Heart right ventricle (tissue), 16 donors: Measurements from ENCODE around the gene LOXL3. TPM values are rescaled to one million over a fixed set of nuclear protein-coding genes. Genes with fewer than 3 reads are reported as not detected.
A peak's percentile ranks its signal among the peaks of the same experiment; 100 is the strongest.

Source experiments
- ATAC-seq, 8 donors: fragments of 200-7000 bp; cut with Tn5 transposase; one replicate each; pipeline ENCODE4 v1.9.1; 2020; ENCODE audit warnings: mild to moderate bottlenecking in 8 of 8, moderate library complexity in 8 of 8, moderate number of reproducible peaks in 1 of 8
- DNase-seq, 2 donors: peaks; one replicate each; pipeline ENCODE4 v3.0.0-alpha.2; 2020
- H3K27ac ChIP-seq, 10 donors: fragments of 200-600 bp; sonication (generic) in 2 of 10; one replicate each; pipeline versions ENCODE4 v1.5.0 to v1.8.0; 2020 to 2022; ENCODE audit warnings: mild to moderate bottlenecking in 3 of 10
- H3K27me3 ChIP-seq, 7 donors: fragments of 200-600 bp; one replicate each; pipeline ENCODE4 v1.8.0; 2021 to 2022; ENCODE audit warnings: mild to moderate bottlenecking in 2 of 7
- H3K36me3 ChIP-seq, 9 donors: fragments of 200-600 bp; sonication (generic) in 1 of 9; one replicate each; pipeline versions ENCODE4 v1.5.0 to v1.8.0; 2020 to 2022; ENCODE audit warnings: mild to moderate bottlenecking in 2 of 9
- H3K4me1 ChIP-seq, 9 donors: fragments of 200-600 bp; sonication (generic) in 1 of 9; one replicate each; pipeline versions ENCODE4 v1.5.0 to v1.8.0; 2020 to 2022; ENCODE audit warnings: mild to moderate bottlenecking in 4 of 9
- H3K4me3 ChIP-seq, 10 donors: fragments of 200-600 bp; sonication (generic) in 2 of 10; one replicate each; pipeline versions ENCODE4 v1.5.0 to v1.8.0; 2020 to 2022; ENCODE audit warnings: mild to moderate bottlenecking in 7 of 10, moderate library complexity in 2 of 10
- H3K9me3 ChIP-seq, 11 donors: fragments of 200-600 bp in 10 of 11; sonication (generic) in 2 of 11; one replicate each; pipeline versions ENCODE4 v1.5.0 to v1.8.0; 2013 to 2022; ENCODE audit warnings: mild to moderate bottlenecking in 2 of 11, control low read depth in 1 of 11, moderate library complexity in 1 of 11
- WGBS, 2 donors: extraction: QIAGEN DNeasy Blood & Tissue Kit; methylation state at CpG; one replicate each; pipeline ENCODE4 v1.1.7; 2013; ENCODE audit warnings: inconsistent platforms in 1 of 2; 5-methylcytosine and 5-hydroxymethylcytosine counted together
- intact Hi-C, 10 donors: fragments of 100-400 bp; cut with DNase I; formaldehyde crosslinking; loops; one replicate each; pipeline versions ENCODE4 v1.11.1 to v1.14.2; 2022
- polyA plus RNA-seq, 2 donors: library from polyadenylated mRNA; stranded (reverse); fragments of 200-250 nt; gene quantifications; one replicate each; pipeline ENCODE4 v1.2.3, GENCODE V29; 2013
- total RNA-seq, 10 donors: library from RNA; stranded (reverse); fragmentation: NEBNext Ultra II Directional in 3 of 10; extraction: Animal tissue kit (Norgen Biotek cat#: 25700) in 3 of 10; gene quantifications; one replicate each; pipeline versions ENCODE4 v1.2.1 to v1.2.4, GENCODE V29; 2021 to 2023
- TF ChIP-seq, protein P1 (sequence below), 9 donors: fragments of 200-600 bp; sonication (generic) in 2 of 9; IDR thresholded peaks; one replicate each; pipeline versions ENCODE4 v1.5.0 to v1.8.0; 2021 to 2022; ENCODE audit warnings: antibody characterized with exemption in 9 of 9, mild to moderate bottlenecking in 5 of 9, moderate library complexity in 1 of 9
- donor health status: Arrhythmogenic right ventricular cardiomyopathy.
- donor health status: ischemic (EF 13 %, LVEDD 7.1; RV severe dilation, severe dysfunction).
- donor health status: healthy with polysubstance abuse.
- donor health status: DM: no; HTN: yes; CAD: no.
- donor health status: DM: no; HTN: no; CAD: no.
- donor health status: ischemic (EF 25% LVEDD 6.9; RV normal size, moderate dysfunction).
- donor health status: ischemic (EF 25% LVEDD 5.7; RV mildly dilated, moderate dysfunction).
- donor health status: healthy.
- donor health status: DM: yes; HTN: yes; CAD: no.
- donor health status: Ischemic cardiomyopathy.
- donor health status: ischemic (EF 35%, LVEDD 5.7; RV mildly dilated, moderate dysfunction).
- donor health status: nonischemic (EF 11% LVEDD 7.7; RV severe dilation, severe dysfunction).
- donor health status: DM: yes; HTN: yes; CAD: no.
- donor health status: PGD.
- donor health status: ischemic (EF 29% LVEDD 5.4; RV normal size, mild dysfunction).
- donor health status: nonischemic (EF 23%, LVEDD 6.1; RV moderate dilation, normal function).

The LOXL3 gene
- total and polyA plus RNA-seq, 12 donors = 1.2 to 9.2 (median 2.6) TPM

DNA sequence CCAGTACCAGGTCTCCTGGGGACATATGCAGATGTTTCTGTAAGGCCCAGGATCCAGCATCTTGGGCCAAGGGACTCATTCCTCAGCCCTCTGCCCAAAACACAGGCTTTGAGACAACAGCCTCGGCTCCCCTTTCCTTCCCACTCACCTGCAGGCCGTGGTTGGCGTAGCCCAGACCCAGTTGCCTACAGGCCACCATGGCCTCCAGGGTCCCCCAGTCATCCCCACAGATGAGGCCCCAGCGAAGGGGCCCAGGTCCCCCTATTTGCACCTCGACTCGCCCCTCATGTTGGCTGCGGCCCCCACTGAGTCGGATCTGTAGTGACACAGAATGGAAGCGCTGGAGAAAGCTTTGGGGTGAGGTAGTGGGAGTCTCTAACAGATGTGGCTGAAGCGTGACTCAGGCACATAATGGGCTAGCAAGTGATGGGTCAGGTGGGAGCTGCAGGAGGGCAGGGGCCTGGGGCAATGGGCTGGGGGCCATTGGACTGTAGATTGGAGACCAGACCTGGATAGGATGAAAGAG, 18.2 kb downstream of the LOXL3 start:
- TF ChIP-seq, protein P1, sequence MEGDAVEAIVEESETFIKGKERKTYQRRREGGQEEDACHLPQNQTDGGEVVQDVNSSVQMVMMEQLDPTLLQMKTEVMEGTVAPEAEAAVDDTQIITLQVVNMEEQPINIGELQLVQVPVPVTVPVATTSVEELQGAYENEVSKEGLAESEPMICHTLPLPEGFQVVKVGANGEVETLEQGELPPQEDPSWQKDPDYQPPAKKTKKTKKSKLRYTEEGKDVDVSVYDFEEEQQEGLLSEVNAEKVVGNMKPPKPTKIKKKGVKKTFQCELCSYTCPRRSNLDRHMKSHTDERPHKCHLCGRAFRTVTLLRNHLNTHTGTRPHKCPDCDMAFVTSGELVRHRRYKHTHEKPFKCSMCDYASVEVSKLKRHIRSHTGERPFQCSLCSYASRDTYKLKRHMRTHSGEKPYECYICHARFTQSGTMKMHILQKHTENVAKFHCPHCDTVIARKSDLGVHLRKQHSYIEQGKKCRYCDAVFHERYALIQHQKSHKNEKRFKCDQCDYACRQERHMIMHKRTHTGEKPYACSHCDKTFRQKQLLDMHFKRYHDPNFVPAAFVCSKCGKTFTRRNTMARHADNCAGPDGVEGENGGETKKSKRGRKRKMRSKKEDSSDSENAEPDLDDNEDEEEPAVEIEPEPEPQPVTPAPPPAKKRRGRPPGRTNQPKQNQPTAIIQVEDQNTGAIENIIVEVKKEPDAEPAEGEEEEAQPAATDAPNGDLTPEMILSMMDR (IDR thresholded peaks at IDR 0.05) = no peak
- WGBS, 2 donors = 93 to 94% methylated on average over 10 of the region's 10 CpGs
- peaks cover 11 to 28% (median 17%) of the 10 kb centered on the region in 9 donors for H3K4me1 ChIP-seq
- H3K9me3 ChIP-seq = no peaks in the 10 kb centered on the region
- H3K27ac ChIP-seq = no peak overlapping the region
- intact Hi-C loops = no loop called here
- ATAC-seq (no peak), DNase-seq (no peak)
- H3K27me3 ChIP-seq = no peaks in the 10 kb centered on the region
- H3K4me3 ChIP-seq = no peak overlapping the region
- peaks cover 0 to 44% (median 12%) of the 10 kb centered on the region in 9 donors for H3K36me3 ChIP-seq

DNA sequence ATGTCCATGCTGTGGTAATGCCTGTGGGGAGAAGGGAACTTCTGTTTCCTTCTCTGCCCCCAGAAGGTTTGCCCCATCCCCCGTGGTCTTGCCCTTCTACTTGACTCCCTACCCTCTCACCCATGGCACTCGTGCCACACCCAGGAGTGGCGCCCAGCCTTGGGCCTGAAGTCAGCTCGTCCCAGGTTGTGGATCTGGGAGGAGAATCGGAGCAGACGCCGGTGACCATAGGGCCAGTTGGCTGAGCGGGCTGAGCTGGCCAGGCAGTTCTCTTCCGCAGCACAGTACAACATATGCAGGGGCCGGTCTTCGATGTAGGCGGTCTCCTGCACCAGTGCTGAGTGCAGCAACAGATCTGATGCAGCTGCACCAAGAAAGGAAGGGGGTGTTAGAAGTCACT, 19.3 kb downstream of the LOXL3 start:
- peaks cover 7 to 20% (median 17%) of the 10 kb centered on the region in 9 donors for H3K4me1 ChIP-seq
- H3K27ac ChIP-seq = no peak overlapping the region
- intact Hi-C loops = loop anchor here in 2 of 10 donors (5.0 kb wide), 2 partner anchors 52 to 53 kb away; partner anchors contain the start of genes CCDC142 (in 1 of the 2) and TTC31 (in 1 of the 2)
- DNase-seq (no peak), ATAC-seq (no peak)
- TF ChIP-seq, protein P1 (IDR thresholded peaks at IDR 0.05) = no peak
- H3K27me3 ChIP-seq = no peaks in the 10 kb centered on the region
- 83 to 87% methylated on average over 12 of the region's 12 CpGs for WGBS, 2 donors
- H3K36me3 ChIP-seq = peaks cover 0 to 44% (median 12%) of the 10 kb centered on the region in 9 donors
- H3K4me3 ChIP-seq = no peak overlapping the region
- H3K9me3 ChIP-seq = no peaks in the 10 kb centered on the region

- ATAC-seq (no peak), DNase-seq (no peak)
- no peak overlapping the region for H3K27ac ChIP-seq
- intact Hi-C loops = loop anchor here in 2 of 10 donors (5.0 kb wide), 2 partner anchors 51 to 54 kb away; partner anchors contain the start of genes CCDC142 (in 1 of the 2) and TTC31 (in 1 of the 2)
- WGBS, 2 donors = 84 to 85% methylated on average over 4 of the region's 4 CpGs
- peaks cover 10 to 27% (median 23%) of the 10 kb centered on the region in 9 donors for H3K4me1 ChIP-seq
- TF ChIP-seq, protein P1 (IDR thresholded peaks at IDR 0.05) = no peak
- no peaks in the 10 kb centered on the region for H3K27me3 ChIP-seq
- no peaks in the 10 kb centered on the region for H3K9me3 ChIP-seq
- peaks cover 0 to 45% (median 12%) of the 10 kb centered on the region in 9 donors for H3K36me3 ChIP-seq
- no peak overlapping the region for H3K4me3 ChIP-seq
These were observed 20.3 kb downstream of the LOXL3 start for GRCh38 chr2:74533464-74533863.

DNA sequence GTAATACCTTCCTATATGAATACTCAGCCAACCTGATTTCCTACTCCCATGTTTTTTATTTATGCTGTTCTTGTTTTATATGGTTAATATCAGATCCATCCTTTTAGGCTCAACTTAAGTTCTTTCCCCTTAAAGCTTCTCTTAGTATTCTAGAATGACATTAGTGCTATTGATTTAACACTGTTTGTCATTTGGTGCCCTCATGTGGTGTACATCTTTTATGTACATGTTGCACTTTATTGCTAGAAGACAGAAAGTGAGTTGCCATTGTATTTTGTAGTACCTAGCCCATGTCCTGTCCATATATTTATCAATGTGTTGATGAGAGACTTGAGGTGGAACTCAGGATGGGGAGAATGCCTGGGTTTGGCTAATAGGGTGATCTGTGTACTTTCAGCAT, 21.5 kb downstream of the LOXL3 start:
- Histone ChIP-seq H3K4me3 (no peak overlapping the region), H3K36me3 (peaks cover 0 to 57% (median 21%) of the 10 kb centered on the region in 9 donors), H3K4me1 (peaks cover 12 to 35% (median 30%) of the 10 kb centered on the region in 9 donors), H3K9me3 (no peaks in the 10 kb centered on the region), H3K27ac (peak overlapping the region in 1 of 10 donors; percentile 2), H3K27me3 (no peaks in the 10 kb centered on the region)
- TF ChIP-seq, protein P1 (IDR thresholded peaks at IDR 0.05) = peak in 7 of 9 donors; percentile 14 to 45 (median 29)
- intact Hi-C loops = loop anchor here in 2 of 10 donors (5.0 kb wide), 2 partner anchors 50 to 55 kb away; partner anchors contain the start of genes CCDC142 (in 1 of the 2) and TTC31 (in 1 of the 2)
- no peak for DNase-seq
- ATAC-seq = no peak
